Neuronal stem cell (in vitro differentiated cells): ENCODE data around the gene ZFYVE1.

ENCODE experiments used
- DNase-seq: peaks from one replicate; pipeline ENCODE4 v3.0.0-alpha.2; 2013; ENCODE audit warnings: low spot score
- H2AFZ ChIP-seq: one replicate; pipeline ENCODE4 v1.6.1; 2013; ENCODE audit warnings: mild to moderate bottlenecking, low read length, inconsistent platforms
- H2AK5ac ChIP-seq: 2 replicates; pipeline ENCODE4 v1.6.1; 2013; ENCODE audit warnings: low read depth, mild to moderate bottlenecking, inconsistent platforms, low read length, moderate library complexity, mixed read lengths
- H2BK120ac ChIP-seq: 2 replicates; pipeline ENCODE4 v1.6.1; 2013; ENCODE audit warnings: low read depth, mild to moderate bottlenecking, inconsistent platforms, low read length, moderate library complexity, mixed read lengths
- H2BK12ac ChIP-seq: one replicate; pipeline ENCODE4 v1.6.1; 2013; ENCODE audit warnings: low read length, inconsistent platforms
- H2BK15ac ChIP-seq: 2 replicates; pipeline ENCODE4 v1.6.1; 2013; ENCODE audit warnings: mild to moderate bottlenecking, low read length, inconsistent platforms, mixed read lengths
- H2BK5ac ChIP-seq: one replicate; pipeline ENCODE4 v1.6.1; 2013; ENCODE audit warnings: inconsistent platforms, mild to moderate bottlenecking, low read length, moderate library complexity
- H3K14ac ChIP-seq: one replicate; pipeline ENCODE4 v1.6.1; 2013; ENCODE audit warnings: low read length, inconsistent platforms
- H3K18ac ChIP-seq: 2 replicates; pipeline ENCODE4 v1.6.1; 2013; ENCODE audit warnings: low read length, inconsistent platforms
- H3K23ac ChIP-seq: 2 replicates; pipeline ENCODE4 v1.6.1; 2013; ENCODE audit warnings: low read depth, mild to moderate bottlenecking, mixed read lengths, low read length, inconsistent platforms; ENCODE audit not compliant: poor library complexity
- H3K27ac ChIP-seq: replicated peaks from 3 replicates; pipeline ENCODE4 v1.5.1; 2013; ENCODE audit warnings: low read length, inconsistent platforms
- H3K27me3 ChIP-seq, 3 experiments: 2 replicates each; pipeline ENCODE4 v1.6.1; 2013; ENCODE audit warnings: low read length in 3 of 3, mild to moderate bottlenecking in 2 of 3, inconsistent platforms in 1 of 3, low read depth in 1 of 3, mixed read lengths in 1 of 3, moderate library complexity in 1 of 3; ENCODE audit not compliant: control insufficient read depth in 3 of 3, insufficient read depth in 3 of 3
- H3K36me3 ChIP-seq, 2 donors: replicated peaks in 1 of 2; 2 replicates each; pipeline ENCODE4 v1.6.1; 2013; ENCODE audit warnings: low read length in 2 of 2; ENCODE audit not compliant: control insufficient read depth in 2 of 2, insufficient read depth in 2 of 2
- H3K4ac ChIP-seq: 2 replicates; pipeline ENCODE4 v1.6.1; 2013; ENCODE audit warnings: inconsistent platforms, mild to moderate bottlenecking, low read length, moderate library complexity
- H3K4me1 ChIP-seq, 2 donors: 1 replicate in 1 of 2; 2 replicates in 1 of 2; pipeline ENCODE4 v1.6.1; 2013; ENCODE audit warnings: low read length in 2 of 2, low read depth in 1 of 2; ENCODE audit not compliant: control insufficient read depth in 2 of 2, insufficient read depth in 1 of 2
- H3K4me2 ChIP-seq: one replicate; pipeline ENCODE4 v1.6.1; 2013; ENCODE audit warnings: mild to moderate bottlenecking, low read length, inconsistent platforms; ENCODE audit not compliant: insufficient read depth, poor library complexity, severe bottlenecking
- H3K4me3 ChIP-seq, 2 donors: 2 replicates each; pipeline ENCODE4 v1.5.1; 2013; ENCODE audit warnings: low read length in 2 of 2, mild to moderate bottlenecking in 2 of 2, inconsistent platforms in 1 of 2, moderate library complexity in 1 of 2
- H3K79me1 ChIP-seq: one replicate; pipeline ENCODE4 v1.6.1; 2013; ENCODE audit warnings: low read depth, mild to moderate bottlenecking, inconsistent platforms, low read length, moderate library complexity
- H3K9ac ChIP-seq: one replicate; pipeline ENCODE4 v1.6.1; 2013; ENCODE audit warnings: mild to moderate bottlenecking, low read depth, low read length, inconsistent platforms; ENCODE audit not compliant: poor library complexity
- H3K9me3 ChIP-seq, 2 donors: replicated peaks in 1 of 2; 2 replicates each; pipeline versions ENCODE3 to v1.6.1; 2013; ENCODE audit warnings: low read length in 2 of 2, mild to moderate bottlenecking in 2 of 2, inconsistent platforms in 1 of 2, low read depth in 1 of 2, mixed read lengths in 1 of 2, moderate library complexity in 1 of 2; ENCODE audit not compliant: control insufficient read depth in 2 of 2, insufficient read depth in 1 of 2
- H4K8ac ChIP-seq: one replicate; pipeline ENCODE4 v1.6.1; 2013; ENCODE audit warnings: low read depth, mild to moderate bottlenecking, inconsistent platforms, low read length, moderate library complexity
- H4K91ac ChIP-seq: one replicate; pipeline ENCODE4 v1.6.1; 2013; ENCODE audit warnings: low read length, low read depth, mild to moderate bottlenecking, inconsistent platforms; ENCODE audit not compliant: poor library complexity
- WGBS, 2 donors: extraction: QIAGEN DNeasy Blood & Tissue Kit; methylation state at CpG; one replicate each; pipeline ENCODE4 v1.1.7; 2013; ENCODE audit warnings: missing lambda C conversion rate in 2 of 2, mixed read lengths in 1 of 2; ENCODE audit not compliant: insufficient read length in 2 of 2, insufficient replicate concordance in 1 of 2; ENCODE audit errors: extremely low coverage in 2 of 2; 5-methylcytosine and 5-hydroxymethylcytosine counted together

The ZFYVE1 gene

DNA sequence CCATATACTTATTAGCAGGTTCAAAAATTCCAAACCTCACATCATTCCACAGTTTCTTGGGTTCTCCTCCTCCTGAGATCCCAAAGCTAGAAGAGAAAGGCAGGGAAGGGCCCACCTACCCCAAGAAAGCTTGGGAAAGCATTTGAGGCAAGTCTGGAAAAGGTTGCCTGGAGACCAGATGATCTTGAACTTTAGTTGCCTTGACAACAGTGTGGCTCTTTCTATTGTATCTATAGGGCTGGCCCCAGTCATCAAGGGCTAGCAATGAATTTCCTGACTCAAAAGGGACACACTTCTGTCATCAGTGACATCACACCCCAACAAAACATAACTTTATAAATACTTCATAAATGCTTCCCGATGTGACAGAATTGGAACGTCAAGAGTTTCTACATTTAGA lies 40.0 kb downstream of the ZFYVE1 start:
- Histone ChIP-seq H3K18ac (no peak overlapping the region), H4K91ac (no peak overlapping the region), H2BK5ac (no peak overlapping the region), H3K9me3 (no peaks in the 10 kb centered on the region), H3K79me1 (no peaks in the 10 kb centered on the region), H2BK12ac (no peak overlapping the region), H3K4me2 (no peak overlapping the region), H2BK120ac (no peak overlapping the region), H2BK15ac (no peak overlapping the region), H3K4me3 (no peak overlapping the region), H3K14ac (no peak overlapping the region), H3K36me3 (peaks cover 4 to 13% of the 10 kb centered on the region in 2 donors), H3K23ac (no peak overlapping the region), H3K9ac (no peak overlapping the region), H3K4ac (no peak overlapping the region), H3K27me3 (no peaks in the 10 kb centered on the region), H2AK5ac (no peak overlapping the region), H2AFZ (no peak overlapping the region), H4K8ac (no peak overlapping the region), H3K4me1 (peaks cover 0 to 15% of the 10 kb centered on the region in 2 donors), H3K27ac (no peak overlapping the region)
- DNase-seq, result no peak
- WGBS, 2 donors, result no CpG with 5 or more reads among the region's 2 CpGs

DNA sequence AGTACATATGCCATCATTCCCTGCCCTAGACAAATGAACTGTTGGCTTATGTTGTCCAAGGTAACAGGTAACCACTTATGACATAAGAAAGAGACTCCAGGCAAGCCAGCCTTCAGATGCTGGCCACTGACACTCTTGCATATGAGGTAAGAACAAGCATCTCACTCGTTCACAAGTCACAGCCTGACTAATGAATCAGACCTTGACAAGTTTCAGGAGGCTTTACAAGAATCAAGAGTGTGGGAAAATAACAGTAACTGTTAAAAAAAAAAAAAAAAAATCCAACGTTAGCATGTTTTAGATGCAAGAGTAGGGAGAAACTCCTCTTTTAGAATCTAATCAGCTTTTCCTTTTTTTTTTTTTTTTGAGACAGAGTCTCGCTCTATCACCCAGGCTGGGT lies 40.7 kb downstream of the ZFYVE1 start:
- H3K27me3 ChIP-seq, result no peaks in the 10 kb centered on the region
- no peak overlapping the region for H3K18ac ChIP-seq
- no peaks in the 10 kb centered on the region for H3K79me1 ChIP-seq
- H3K4me3 ChIP-seq, result no peak overlapping the region
- H2BK12ac ChIP-seq, result no peak overlapping the region
- no peak overlapping the region for H4K8ac ChIP-seq
- H3K14ac ChIP-seq, result no peak overlapping the region
- H3K27ac ChIP-seq, result no peak overlapping the region
- peaks cover 2 to 20% of the 10 kb centered on the region in 2 donors for H3K36me3 ChIP-seq
- H3K4me2 ChIP-seq, result no peak overlapping the region
- H3K9ac ChIP-seq, result no peak overlapping the region
- WGBS, 2 donors, result no CpG with 5 or more reads among the region's 3 CpGs
- H3K4me1 ChIP-seq, result peaks cover 0 to 15% of the 10 kb centered on the region in 2 donors
- H2BK5ac ChIP-seq, result no peak overlapping the region
- no peak overlapping the region for H2AK5ac ChIP-seq
- no peak overlapping the region for H3K4ac ChIP-seq
- no peak overlapping the region for H2BK120ac ChIP-seq
- H3K9me3 ChIP-seq, result no peaks in the 10 kb centered on the region
- no peak overlapping the region for H3K23ac ChIP-seq
- no peak for DNase-seq
- no peak overlapping the region for H4K91ac ChIP-seq
- H2BK15ac ChIP-seq, result no peak overlapping the region
- H2AFZ ChIP-seq, result no peak overlapping the region

DNA sequence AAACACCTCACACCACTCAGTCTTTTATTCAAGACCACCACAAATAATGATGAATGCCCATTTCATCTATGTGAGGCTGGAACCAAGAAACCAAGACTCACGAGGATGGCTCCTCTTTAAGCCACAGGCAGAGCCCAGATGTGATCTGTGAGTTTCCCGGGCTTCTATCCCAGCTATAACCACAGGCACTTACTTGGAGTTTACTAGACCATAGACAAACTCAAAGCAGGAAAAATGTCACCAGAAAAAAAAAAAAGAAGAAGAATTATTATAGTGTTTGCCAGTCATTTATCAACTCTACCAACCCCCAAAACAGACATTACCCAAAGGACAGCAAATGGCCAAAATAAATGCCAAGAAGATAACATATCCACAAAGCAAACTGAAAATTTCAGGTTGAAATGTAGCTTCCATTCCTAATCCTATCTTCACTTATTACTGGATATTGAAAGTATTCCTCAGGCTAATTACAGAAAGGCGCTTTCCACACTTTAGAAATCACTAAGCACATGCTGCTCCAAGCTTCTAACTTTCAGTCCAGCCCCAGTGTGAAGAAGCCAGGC lies 44.7 kb downstream of the ZFYVE1 start:
- H3K9me3 ChIP-seq, result peaks cover 0 to 2% of the 10 kb centered on the region in 2 donors
- no peak overlapping the region for H3K9ac ChIP-seq
- H3K14ac ChIP-seq, result no peak overlapping the region
- H2AK5ac ChIP-seq, result no peak overlapping the region
- no peak overlapping the region for H2BK15ac ChIP-seq
- no peak overlapping the region for H3K18ac ChIP-seq
- no peak overlapping the region for H3K4me2 ChIP-seq
- H3K27ac ChIP-seq, result no peak overlapping the region
- H2BK12ac ChIP-seq, result no peak overlapping the region
- H4K91ac ChIP-seq, result no peak overlapping the region
- H3K23ac ChIP-seq, result no peak overlapping the region
- no peak for DNase-seq
- no peak overlapping the region for H2BK5ac ChIP-seq
- no peak overlapping the region for H3K4me3 ChIP-seq
- no peaks in the 10 kb centered on the region for H3K79me1 ChIP-seq
- WGBS, 2 donors, result no CpG with 5 or more reads among the region's 3 CpGs
- H2AFZ ChIP-seq, result no peak overlapping the region
- no peaks in the 10 kb centered on the region for H3K27me3 ChIP-seq
- peaks cover 6 to 39% of the 10 kb centered on the region in 2 donors for H3K36me3 ChIP-seq
- H4K8ac ChIP-seq, result no peak overlapping the region
- H3K4me1 ChIP-seq, result peaks cover 0 to 9% of the 10 kb centered on the region in 2 donors
- H2BK120ac ChIP-seq, result no peak overlapping the region
- H3K4ac ChIP-seq, result no peak overlapping the region

DNA sequence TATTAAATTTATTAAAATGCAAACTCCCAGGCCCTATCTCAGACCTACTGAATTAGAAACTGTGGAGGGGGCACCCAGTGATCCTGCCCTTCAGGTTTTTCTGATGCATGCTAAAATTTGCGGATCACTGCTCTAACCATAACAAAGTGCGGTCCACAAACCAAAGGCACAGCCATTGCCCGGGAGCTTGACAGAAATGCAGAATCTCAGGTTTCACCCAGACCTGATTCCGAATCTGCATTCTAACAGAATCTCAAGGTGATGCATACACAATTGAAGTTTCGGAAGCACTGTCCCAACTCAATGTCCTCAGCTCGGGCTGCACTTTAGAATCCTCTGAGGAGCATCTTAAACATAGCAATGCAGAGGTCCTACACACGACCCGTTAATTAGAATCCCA lies 46.0 kb downstream of the ZFYVE1 start:
- no peak overlapping the region for H3K4me3 ChIP-seq
- H3K79me1 ChIP-seq, result no peaks in the 10 kb centered on the region
- H3K4ac ChIP-seq, result no peak overlapping the region
- H3K27ac ChIP-seq, result no peak overlapping the region
- no peak overlapping the region for H2AFZ ChIP-seq
- no peak overlapping the region for H3K18ac ChIP-seq
- no peak overlapping the region for H2BK15ac ChIP-seq
- H4K91ac ChIP-seq, result no peak overlapping the region
- H2BK5ac ChIP-seq, result no peak overlapping the region
- DNase-seq, result no peak
- no peaks in the 10 kb centered on the region for H3K27me3 ChIP-seq
- no peak overlapping the region for H4K8ac ChIP-seq
- H3K23ac ChIP-seq, result no peak overlapping the region
- no peak overlapping the region for H3K14ac ChIP-seq
- H3K4me1 ChIP-seq, result no peaks in the 10 kb centered on the region
- no peak overlapping the region for H2BK12ac ChIP-seq
- H3K9me3 ChIP-seq, result peaks cover 0 to 2% of the 10 kb centered on the region in 2 donors
- no peak overlapping the region for H2BK120ac ChIP-seq
- H2AK5ac ChIP-seq, result no peak overlapping the region
- no CpG with 5 or more reads among the region's 8 CpGs for WGBS, 2 donors
- no peak overlapping the region for H3K9ac ChIP-seq
- H3K4me2 ChIP-seq, result no peak overlapping the region
- peaks cover 7 to 41% of the 10 kb centered on the region in 2 donors for H3K36me3 ChIP-seq
